ENCODE data around the gene SLCO4A1. TPM values are rescaled to one million over a fixed set of nuclear protein-coding genes. Genes with fewer than 3 reads are reported as not detected.

SLCO4A1 gene
- total and polyA plus RNA-seq, 2 donors (not counting 1 experiment from before 2014, with no cell fraction given): 2.1 to 79.5 TPM

GRCh38 chr20:62622178-62622876, 20.0 kb upstream of the SLCO4A1 start:
- Histone ChIP-seq H3K9me3 (ENCODE audit: control extremely low read depth in 1 of 3, control insufficient read depth in 2 of 3, insufficient read depth in 1 of 3, low read length in 2 of 3) (no peaks in the 10 kb centered on the region), H3K27ac (ENCODE audit: low read length in 2 of 2) (peak overlapping the region in 1 of 2 donors; percentile 77), H3K27me3 (replicated peaks in 1 of 4; ENCODE audit: control extremely low read depth in 1 of 4, control insufficient read depth in 3 of 4, insufficient read depth in 4 of 4, low read length in 3 of 4) (no peaks in the 10 kb centered on the region), H2AFZ (ENCODE audit: insufficient read depth, low read depth, low read length, poor library complexity, severe bottlenecking) (no peak overlapping the region), H3K4me3 (ENCODE audit: control extremely low read depth in 1 of 5, extremely low read depth in 1 of 5, insufficient read depth in 1 of 5, low read depth in 2 of 5, low read length in 4 of 5) (no peak overlapping the region), H3K4me1 (ENCODE audit: control insufficient read depth in 2 of 2, insufficient read depth in 2 of 2, low read length in 2 of 2) (peaks cover 45 to 50% of the 10 kb centered on the region in 2 donors), H3K9ac (ENCODE audit: low read length) (no peak overlapping the region), H3K4me2 (replicated peaks; ENCODE audit: low read depth, low read length, poor library complexity, severe bottlenecking) (peak overlapping the region; percentile 81), H3K36me3 (replicated peaks in 1 of 2; ENCODE audit: control extremely low read depth in 1 of 2, control insufficient read depth in 1 of 2, extremely low read depth in 1 of 2, insufficient read depth in 2 of 2, low read length in 1 of 2) (no peaks in the 10 kb centered on the region), H3K79me2 (ENCODE audit: control insufficient read depth, insufficient read depth, low read length) (no peaks in the 10 kb centered on the region), H4K20me1 (ENCODE audit: control insufficient read depth, insufficient read depth, low read length, poor library complexity, severe bottlenecking) (no peaks in the 10 kb centered on the region)
- Mint-ChIP-seq H3K4me3 (peak overlapping the region; percentile 32), H3K4me1 (peaks cover 52% of the 10 kb centered on the region), H3K27me3 (no peaks in the 10 kb centered on the region), H3K9me3 (ENCODE audit: insufficient read depth) (no peaks in the 10 kb centered on the region), H3K27ac (peak overlapping the region; percentile 78)
- ChIA-PET POLR2A (interaction anchor here (1.1 kb wide), 1 partner anchor 17 kb away, joined by 3 read pairs; no protein-coding TSS in a partner anchor), CTCF (interaction anchor here (0.7 to 3.2 kb wide), 5 partner anchors 11 to 328 kb away, joined by 3 to 36 read pairs (median 5); no protein-coding TSS in a partner anchor)
- TF ChIP-seq EZH2 (IDR thresholded peaks at IDR 0.05; ENCODE audit: borderline replicate concordance, insufficient read depth, low read depth, low read length, poor library complexity, severe bottlenecking) (no peak), CTCF (IDR thresholded peaks at IDR 0.05) (no peak)
- 82% methylated on average over 25 of the region's 25 CpGs for WGBS (ENCODE audit: insufficient coverage)
- ATAC-seq (ENCODE audit: low read depth): no peak
- no peak for DNase-seq
- intact Hi-C loops (cut with micrococcal nuclease): no loop called here

Data from B cell (primary cell).